NB4 (cell line): ENCODE results near the gene ATG9B.

Experiments
- DNase-seq: peaks from one replicate; pipeline ENCODE4 v3.0.0; 2010; ENCODE audit warnings: low read depth
- H3K4me3 ChIP-seq: one replicate; pipeline ENCODE4 v1.5.1; 2011; ENCODE audit warnings: mild to moderate bottlenecking, low read depth, low read length, moderate library complexity
- MYC ChIP-seq: IDR thresholded peaks from 2 replicates; pipeline ENCODE4 v1.6.1; 2011; ENCODE audit warnings: low read depth, low read length
- POLR2A ChIP-seq: IDR thresholded peaks from 2 replicates; pipeline ENCODE4 v1.6.1; 2011; ENCODE audit warnings: mild to moderate bottlenecking; ENCODE audit not compliant: insufficient read length; ENCODE audit errors: extremely low read depth
- TF ChIP-seq, protein P1 (sequence below): IDR thresholded peaks from one replicate; pipeline ENCODE4 v1.5.1; 2012; ENCODE audit warnings: low read depth, low read length
- TF ChIP-seq, protein P2 (sequence below): IDR thresholded peaks from 2 replicates; pipeline ENCODE4 v1.6.1; 2011; ENCODE audit warnings: low read depth, low read length

Gene ATG9B

DNA sequence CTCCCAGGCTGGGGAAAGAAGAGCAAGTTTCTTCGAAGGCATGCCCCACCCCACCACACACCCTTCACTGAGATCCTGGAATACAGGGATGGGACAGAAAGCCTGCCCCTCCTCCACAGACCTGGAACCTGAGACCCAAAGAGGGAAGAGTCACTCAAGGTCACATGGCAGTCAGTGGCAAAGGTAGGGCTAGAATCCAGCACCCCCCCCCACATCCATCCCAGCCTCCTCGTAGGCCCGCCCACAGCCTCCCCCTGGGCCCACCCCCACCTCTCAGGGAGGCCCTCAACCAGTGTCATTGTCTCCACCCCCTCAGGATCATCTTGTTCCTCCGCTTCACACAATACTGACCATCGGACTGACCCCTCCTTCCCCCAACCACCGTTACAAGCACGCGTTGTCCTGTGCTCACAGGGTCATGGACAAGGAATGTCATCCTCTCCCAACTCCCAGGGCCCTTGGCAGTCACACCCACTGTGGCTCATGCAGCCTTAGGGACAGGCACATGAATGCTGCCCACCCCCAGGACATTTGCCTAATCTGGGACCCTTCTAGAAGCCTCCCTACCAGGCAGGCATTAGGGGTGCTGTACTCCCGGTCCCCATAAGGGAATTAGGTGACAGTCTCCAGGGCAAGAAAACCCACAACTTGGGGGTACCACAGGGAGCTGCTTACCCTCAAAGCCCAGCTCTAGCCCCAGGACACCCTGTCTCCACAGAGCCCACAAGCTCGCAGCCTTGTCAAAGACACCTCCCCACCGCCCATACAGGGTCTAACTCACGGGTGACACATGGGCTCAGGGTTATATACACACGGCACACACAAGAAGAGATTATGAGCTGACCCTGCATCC is 47.5 kb downstream of the ATG9B start:
- DNase-seq, result no peak
- no peak overlapping the region for H3K4me3 ChIP-seq

DNA sequence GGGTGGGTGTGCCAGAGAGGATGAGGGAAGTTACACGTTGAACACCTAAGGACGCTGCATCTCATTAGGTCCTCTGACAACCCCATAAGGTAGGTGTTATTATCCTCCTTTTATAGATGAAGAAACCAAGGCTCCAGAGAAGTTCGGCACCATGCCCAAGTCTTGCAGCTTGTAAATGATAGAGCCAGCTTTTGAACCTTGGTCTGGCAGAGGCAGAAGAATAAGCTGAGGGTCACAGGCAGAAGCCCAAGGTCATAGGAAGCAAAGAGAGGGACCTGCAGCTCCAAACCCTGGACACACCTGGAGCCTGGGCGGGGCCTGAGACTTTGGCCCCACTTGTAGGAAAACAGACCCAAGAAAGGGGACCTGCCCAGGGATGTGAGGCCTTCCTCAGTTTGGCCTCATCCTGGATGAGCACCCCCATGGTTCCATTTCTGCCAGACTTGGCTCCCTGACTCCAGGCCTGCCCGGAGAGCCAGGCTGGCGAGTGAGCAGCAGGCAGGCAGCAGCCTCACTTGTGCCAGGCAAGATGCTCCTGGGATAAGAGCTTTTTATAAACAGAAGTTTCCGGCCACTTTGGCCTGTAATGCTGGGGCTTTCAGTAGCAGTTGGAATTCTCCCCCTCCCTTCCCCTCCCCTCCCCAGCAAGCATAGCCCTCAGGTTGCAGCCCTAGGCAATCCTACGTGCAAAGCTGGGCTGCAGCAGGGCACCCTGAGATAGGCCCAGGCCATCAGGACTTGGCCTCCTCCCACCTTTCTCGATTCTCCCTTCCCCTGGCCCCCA is 48.6 kb downstream of the ATG9B start:
- TF ChIP-seq POLR2A (no peak), MYC (no peak)
- TF ChIP-seq, protein P1, sequence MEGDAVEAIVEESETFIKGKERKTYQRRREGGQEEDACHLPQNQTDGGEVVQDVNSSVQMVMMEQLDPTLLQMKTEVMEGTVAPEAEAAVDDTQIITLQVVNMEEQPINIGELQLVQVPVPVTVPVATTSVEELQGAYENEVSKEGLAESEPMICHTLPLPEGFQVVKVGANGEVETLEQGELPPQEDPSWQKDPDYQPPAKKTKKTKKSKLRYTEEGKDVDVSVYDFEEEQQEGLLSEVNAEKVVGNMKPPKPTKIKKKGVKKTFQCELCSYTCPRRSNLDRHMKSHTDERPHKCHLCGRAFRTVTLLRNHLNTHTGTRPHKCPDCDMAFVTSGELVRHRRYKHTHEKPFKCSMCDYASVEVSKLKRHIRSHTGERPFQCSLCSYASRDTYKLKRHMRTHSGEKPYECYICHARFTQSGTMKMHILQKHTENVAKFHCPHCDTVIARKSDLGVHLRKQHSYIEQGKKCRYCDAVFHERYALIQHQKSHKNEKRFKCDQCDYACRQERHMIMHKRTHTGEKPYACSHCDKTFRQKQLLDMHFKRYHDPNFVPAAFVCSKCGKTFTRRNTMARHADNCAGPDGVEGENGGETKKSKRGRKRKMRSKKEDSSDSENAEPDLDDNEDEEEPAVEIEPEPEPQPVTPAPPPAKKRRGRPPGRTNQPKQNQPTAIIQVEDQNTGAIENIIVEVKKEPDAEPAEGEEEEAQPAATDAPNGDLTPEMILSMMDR, result no peak
- TF ChIP-seq, protein P2, sequence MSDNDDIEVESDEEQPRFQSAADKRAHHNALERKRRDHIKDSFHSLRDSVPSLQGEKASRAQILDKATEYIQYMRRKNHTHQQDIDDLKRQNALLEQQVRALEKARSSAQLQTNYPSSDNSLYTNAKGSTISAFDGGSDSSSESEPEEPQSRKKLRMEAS, result no peak
- DNase-seq, result no peak
- H3K4me3 ChIP-seq, result no peak overlapping the region

More for the DNA sequence above, 47.5 kb downstream of the ATG9B start:
- TF ChIP-seq MYC (no peak), POLR2A (no peak)
- TF ChIP-seq, protein P2, result no peak
- TF ChIP-seq, protein P1, result no peak

DNA sequence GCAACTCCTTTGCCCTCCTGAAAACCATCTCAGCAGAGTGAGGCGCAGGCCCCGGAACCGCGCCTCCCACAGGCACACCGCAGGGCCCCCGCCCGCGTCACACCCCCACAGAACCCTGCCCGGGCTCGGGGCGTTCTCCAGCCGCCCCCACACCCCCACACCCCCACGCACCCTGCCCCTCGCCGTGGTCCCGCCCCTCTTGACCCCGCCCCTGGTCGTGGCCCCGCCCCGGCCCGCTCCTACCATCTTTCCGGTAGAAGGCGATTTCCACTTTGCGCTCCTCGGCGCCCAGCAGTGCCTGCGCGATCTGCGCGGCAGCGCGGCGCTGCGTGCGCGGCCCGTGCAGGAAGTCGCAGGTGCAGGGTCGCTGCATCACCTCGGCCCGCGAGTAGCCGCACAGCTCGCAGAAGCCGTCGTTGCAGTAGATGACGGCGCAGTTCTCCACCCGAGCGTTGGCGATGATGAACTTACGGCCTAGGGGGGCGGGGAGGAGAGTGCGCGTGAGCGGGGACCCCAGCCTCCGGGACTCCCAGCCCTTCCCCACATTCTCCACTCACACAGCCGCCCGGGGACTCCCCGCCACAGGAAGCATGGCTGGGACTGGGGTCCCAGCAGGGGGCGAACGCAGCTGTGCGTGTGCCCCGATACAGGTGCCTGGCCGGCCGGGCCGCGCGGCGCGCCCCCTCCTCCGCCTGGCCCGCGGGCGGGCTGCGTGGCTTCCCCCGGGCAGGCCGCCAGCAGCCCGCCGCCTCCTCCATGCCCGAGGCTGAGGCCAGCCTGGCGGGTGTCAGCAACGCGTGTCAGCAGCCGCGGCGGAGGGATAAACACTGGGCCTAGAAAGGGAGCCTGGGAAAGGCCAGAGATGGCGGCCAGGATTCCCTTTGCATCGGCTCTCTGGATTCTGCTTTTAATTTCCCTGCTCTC is 49.6 kb downstream of the ATG9B start:
- peak overlapping the region; percentile 44 for H3K4me3 ChIP-seq
- peak; percentile 66 for DNase-seq
- TF ChIP-seq, protein P1, result peak; percentile 47
- peak; percentile 32; the same call in 1 of the 2 replicates for TF ChIP-seq MYC
- TF ChIP-seq POLR2A, result peak; percentile 44
- TF ChIP-seq, protein P2, result no peak

DNA sequence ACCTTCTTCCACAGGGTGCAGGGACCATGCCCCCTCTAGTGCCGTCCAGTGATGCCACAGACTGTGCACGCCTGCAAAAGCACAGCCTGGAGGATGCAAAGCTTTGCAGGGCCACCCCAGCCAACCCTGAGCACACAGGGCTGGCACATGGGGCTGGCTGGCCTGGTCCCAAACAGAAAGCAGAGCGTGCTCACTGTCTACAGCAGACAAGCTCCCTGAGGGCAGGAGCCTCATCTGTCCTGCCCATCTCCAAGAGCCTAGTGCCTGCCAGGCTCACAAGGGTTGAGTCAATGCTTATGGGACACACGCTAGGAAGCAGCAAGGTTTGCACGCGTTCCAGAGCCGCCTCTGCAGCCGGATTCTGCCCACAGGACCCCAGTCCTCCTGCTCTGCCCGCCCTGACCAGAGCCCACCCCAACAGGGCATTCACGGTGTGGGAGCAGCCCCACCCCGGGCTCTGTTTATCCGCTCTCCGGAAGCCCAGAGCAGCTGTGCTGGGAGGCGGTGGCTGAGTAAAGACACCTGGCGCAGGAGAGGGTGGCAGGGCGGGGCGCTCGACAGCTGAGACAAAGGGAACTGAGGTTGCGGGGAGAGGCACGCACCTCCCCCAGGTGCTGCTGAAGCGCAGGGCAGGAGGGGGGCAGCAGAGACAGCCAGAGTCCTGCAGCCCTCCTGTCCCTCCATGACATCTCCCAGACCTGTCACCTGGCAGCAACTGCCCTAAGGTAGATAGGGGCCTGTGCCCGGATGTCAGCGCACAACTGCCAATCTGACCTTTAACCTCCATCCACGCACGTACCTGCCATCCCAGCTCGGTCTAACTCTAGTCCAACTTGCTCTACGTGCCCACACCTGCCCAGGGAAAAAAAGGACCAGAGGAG is 50.5 kb downstream of the ATG9B start:
- TF ChIP-seq MYC (no peak), POLR2A (no peak)
- TF ChIP-seq, protein P1, result no peak
- TF ChIP-seq, protein P2, result no peak
- H3K4me3 ChIP-seq, result no peak overlapping the region
- DNase-seq, result no peak
